Measurements from ENCODE around the gene CCDC30.
A peak's percentile ranks its signal among the peaks of the same experiment; 100 is the strongest.
"Not testable (repeated sequence)": the region's sequence is repeated elsewhere in the genome, so short reads cannot be mapped to it uniquely, and the experiment has no call there.

CCDC30 gene

GRCh38 chr1:42613803-42614131 lies 150.7 kb downstream of the CCDC30 start:
- DNase-seq (ENCODE audit: low read depth): no peak
- no peak overlapping the region for H3K4me3 ChIP-seq (ENCODE audit: low read depth, low read length)

GRCh38 chr1:42618866-42619265 lies 155.8 kb downstream of the CCDC30 start:
- no peak for DNase-seq (ENCODE audit: low read depth)
- no peak overlapping the region for H3K4me3 ChIP-seq (ENCODE audit: low read depth, low read length)

GRCh38 chr1:42620307-42620706 lies 157.2 kb downstream of the CCDC30 start:
- no peak overlapping the region for H3K4me3 ChIP-seq (ENCODE audit: low read depth, low read length)
- DNase-seq (ENCODE audit: low read depth): no peak

DNA sequence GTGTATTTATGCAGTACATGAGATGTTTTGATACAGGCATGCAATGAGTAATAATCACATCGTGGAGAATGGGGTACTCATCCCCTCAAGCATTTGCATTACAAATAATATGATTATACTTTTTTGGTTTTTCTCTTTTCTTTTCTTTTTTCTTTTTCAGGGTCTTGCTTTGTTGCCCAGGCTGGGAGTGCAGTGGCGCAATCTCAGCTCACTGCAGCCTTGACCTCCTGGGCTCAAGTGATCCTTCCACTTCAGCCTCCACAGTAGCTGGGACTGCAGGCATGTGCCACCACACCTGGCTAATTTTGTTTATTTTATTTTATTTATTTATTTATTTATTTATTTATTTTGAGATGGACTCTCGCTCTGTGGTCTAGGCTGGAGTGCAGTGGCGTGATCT lies 158.1 kb downstream of the CCDC30 start:
- not testable (repeated sequence) for H3K4me3 ChIP-seq (ENCODE audit: low read depth, low read length); DNase-seq (ENCODE audit: low read depth)

DNA sequence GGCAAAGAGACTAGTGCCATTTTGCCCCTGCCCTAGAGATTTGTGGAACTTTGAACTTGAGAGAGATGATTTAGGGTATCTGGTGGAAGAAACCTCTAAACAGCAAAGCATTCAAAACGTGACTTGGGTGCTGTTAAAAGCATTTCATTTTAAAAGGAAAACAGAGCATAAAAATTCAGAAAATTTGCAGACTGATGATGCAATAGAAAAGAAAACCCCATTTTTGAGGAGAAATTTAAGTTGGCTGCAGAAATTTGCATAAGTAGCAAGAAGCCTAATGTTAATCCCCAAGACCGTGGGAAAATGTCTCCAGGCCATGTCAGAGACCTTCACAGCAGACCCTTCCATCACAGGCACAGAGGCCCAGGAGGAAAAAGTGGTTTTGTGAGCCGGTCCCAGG lies 164.1 kb downstream of the CCDC30 start:
- not testable (repeated sequence) for H3K4me3 ChIP-seq (ENCODE audit: low read depth, low read length)

DNA sequence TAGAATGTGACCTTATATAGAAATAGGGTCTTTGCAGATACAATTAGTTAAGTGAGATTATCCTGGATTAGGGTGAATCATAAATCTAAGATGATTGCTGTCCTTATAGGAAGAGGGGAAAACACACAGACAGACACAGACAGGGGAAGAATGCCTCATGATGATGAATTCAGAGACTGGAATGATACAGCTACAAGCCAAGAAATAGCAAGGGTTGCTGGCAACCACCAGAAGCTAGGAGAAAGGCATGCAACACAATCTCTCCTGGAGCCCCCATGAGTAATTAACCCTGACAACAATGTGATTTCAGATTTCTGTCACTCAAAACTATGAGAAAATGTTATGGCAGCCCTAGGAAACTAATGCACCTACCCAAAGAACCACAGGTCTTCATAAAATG lies 176.0 kb downstream of the CCDC30 start:
- DNase-seq (ENCODE audit: low read depth): no peak
- H3K4me3 ChIP-seq (ENCODE audit: low read depth, low read length): no peak overlapping the region

More for the DNA sequence above, 164.1 kb downstream of the CCDC30 start:
- not testable (repeated sequence) for DNase-seq (ENCODE audit: low read depth)

- no peak overlapping the region for H3K4me3 ChIP-seq (ENCODE audit: low read depth, low read length)
- no peak for DNase-seq (ENCODE audit: low read depth)
Observed at GRCh38 chr1:42646056-42646455, 183.0 kb downstream of the CCDC30 start.

DNA sequence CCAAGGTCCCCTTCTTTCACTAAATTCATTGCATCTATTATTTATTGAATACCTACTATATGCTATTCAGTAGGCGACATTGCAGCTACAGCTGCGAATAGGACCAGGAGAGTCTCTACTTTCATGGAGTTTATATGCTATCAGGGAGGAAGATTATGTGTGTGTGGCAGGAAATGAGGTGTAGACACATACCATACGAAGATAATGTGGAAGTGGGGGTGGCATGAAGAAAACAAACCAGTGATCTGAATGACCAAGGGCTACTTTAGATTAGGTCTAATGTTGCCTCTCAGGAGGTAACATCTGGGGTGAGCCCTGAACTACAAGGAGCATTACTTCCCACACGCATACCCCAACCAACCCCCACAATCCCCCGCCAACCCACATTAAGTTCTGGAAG lies 194.1 kb downstream of the CCDC30 start:
- H3K4me3 ChIP-seq (ENCODE audit: low read depth, low read length): no peak overlapping the region
- no peak for DNase-seq (ENCODE audit: low read depth)

DNA sequence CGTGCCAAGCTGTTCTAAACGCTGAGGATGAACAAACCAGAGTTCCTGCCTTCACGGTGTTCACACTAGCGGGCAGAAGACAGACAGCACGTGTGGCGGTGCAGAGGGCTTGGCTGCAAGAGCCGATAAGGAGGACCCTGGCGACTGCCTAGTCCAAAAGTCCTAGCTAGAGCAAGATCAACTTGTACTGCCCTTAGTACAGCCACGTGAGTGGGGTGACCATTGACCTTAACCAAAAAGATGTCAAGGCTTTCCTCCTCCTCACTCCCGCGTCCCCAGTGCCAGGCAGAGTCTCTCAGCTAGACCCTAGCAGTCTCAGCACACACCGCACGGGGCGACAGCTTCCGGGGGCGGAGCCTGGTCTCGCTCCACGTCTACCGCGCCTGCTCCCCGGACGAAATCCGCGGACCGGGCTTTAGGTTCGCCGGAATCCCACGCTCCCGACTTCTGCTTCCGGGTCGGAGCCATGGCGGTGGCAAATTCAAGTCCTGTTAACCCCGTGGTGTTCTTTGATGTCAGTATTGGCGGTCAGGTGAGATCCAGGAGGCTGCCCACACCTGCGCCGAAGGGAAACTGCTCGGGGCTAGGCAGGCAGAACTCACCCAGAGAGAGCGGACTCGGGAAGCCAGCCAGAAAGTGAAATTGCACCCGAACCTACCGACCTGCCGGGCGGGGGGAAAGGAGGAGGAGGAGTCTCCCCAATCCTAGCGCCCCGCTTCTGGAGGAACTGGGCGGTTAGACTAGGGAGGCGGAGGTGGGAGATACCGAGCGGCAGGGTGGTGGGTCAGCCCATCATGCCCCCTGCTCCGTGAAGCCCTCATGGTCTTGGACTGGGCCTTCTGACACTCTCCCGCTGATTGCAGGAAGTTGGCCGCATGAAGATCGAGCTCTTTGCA lies 195.1 kb downstream of the CCDC30 start, which contains the start of gene PPIH:
TSS of gene PPIH (plus strand) at position 443 of the 896 bp plus-strand sequence. CDS start at position 467, 24 bp downstream.
- DNase-seq (ENCODE audit: low read depth): peak; percentile 67
- peak within 1 kb of the TSS; percentile 93 for H3K4me3 ChIP-seq (ENCODE audit: low read depth, low read length)

GRCh38 chr1:42658877-42659337 lies 195.8 kb downstream of the CCDC30 start:
- H3K4me3 ChIP-seq (ENCODE audit: low read depth, low read length): peak overlapping the region; percentile 93
- DNase-seq (ENCODE audit: low read depth): no peak

GRCh38 chr1:42660907-42661500 lies 197.9 kb downstream of the CCDC30 start:
- no peak overlapping the region for H3K4me3 ChIP-seq (ENCODE audit: low read depth, low read length)
- DNase-seq (ENCODE audit: low read depth): no peak

DNA sequence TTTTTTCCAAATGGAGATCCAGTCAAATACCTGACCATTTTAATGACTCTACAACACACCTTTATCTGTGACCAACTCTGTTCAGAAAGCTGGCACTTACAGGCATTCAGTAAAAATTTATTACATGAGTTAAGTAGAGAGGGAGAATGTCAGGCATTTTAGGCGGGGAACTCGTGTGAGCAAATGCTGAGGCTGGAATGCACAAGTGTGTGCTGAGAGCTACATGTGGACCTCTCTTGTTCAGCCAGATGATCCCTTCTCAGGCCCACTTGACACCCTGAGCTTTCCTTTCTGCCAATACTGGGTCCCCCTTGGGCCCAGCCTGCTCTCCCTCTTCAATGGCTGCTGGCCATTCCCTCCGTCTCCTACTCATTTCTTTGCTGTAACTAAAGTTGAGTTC lies 206.8 kb downstream of the CCDC30 start:
- no peak for DNase-seq (ENCODE audit: low read depth)

DNA sequence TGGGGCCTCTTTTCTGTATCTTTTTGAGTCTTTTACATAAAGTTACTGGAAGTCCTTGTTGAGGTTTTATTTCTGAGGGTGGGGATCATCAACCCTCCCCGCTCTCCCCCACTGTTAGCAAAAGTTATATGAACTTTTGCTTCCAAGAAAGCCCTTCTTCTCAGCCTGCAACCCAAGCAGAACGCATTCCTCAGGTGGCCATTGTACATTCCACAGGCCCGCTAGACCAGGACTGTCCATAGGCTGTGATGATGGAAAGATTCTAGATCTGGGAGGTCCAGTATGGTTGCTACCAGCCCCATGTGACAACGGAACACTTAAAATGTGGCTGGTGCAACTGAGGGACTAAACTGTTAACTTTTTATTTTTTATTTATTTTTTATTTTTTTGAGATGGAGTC lies 207.3 kb downstream of the CCDC30 start:
- no peak for DNase-seq (ENCODE audit: low read depth)
- no peak overlapping the region for H3K4me3 ChIP-seq (ENCODE audit: low read depth, low read length)

More for the DNA sequence above, 206.8 kb downstream of the CCDC30 start:
- H3K4me3 ChIP-seq (ENCODE audit: low read depth, low read length): no peak overlapping the region

DNA sequence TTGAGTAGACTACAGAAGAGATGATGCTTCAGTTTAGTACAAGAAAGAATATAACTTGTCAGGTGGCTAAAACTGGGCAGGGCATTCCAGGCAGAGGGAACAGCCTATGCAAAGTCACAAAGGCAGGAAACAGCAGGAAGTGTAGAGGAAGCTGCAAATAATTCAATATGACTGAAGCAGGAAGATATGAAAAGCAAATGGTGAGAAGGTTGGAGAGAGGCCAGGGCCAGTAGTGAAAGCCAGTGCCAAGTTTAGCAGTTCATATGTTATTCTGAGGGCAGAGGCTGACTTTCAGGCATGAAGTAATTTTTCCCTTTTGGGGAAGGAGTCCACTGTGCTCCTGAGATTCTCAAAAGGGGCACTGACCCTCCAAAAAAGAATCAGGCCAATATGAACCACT lies 211.1 kb downstream of the CCDC30 start:
- no peak for DNase-seq (ENCODE audit: low read depth)
- H3K4me3 ChIP-seq (ENCODE audit: low read depth, low read length): no peak overlapping the region

GRCh38 chr1:42674682-42675081 lies 211.6 kb downstream of the CCDC30 start:
- no peak overlapping the region for H3K4me3 ChIP-seq (ENCODE audit: low read depth, low read length)
- DNase-seq (ENCODE audit: low read depth): no peak

DNA sequence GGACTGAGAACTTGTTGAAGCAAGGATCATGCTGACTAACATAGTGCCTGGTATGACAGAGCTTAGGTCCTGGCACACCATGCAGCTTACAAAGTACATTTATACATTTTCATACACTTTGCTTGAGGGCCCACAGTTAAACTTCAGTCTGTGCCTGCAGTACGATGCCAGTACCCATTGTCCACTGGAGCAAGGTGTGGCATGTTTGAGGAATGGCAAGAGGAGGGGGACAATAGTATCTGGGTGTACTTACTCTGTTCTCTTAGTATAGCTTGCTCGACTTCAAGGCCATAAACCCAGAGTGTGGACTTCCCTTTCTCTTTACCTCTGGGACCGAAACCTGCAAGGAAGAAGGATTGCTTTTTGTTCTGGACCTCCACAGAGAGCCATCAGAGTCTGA lies 212.4 kb downstream of the CCDC30 start:
- no peak for DNase-seq (ENCODE audit: low read depth)
- no peak overlapping the region for H3K4me3 ChIP-seq (ENCODE audit: low read depth, low read length)

- no peak overlapping the region for H3K4me3 ChIP-seq (ENCODE audit: low read depth, low read length)
- no peak for DNase-seq (ENCODE audit: low read depth)
Observed at GRCh38 chr1:42676534-42677087, 213.5 kb downstream of the CCDC30 start.

- peak; percentile 31 for DNase-seq (ENCODE audit: low read depth)
- H3K4me3 ChIP-seq (ENCODE audit: low read depth, low read length): no peak overlapping the region
Observed at GRCh38 chr1:42679364-42679983, 216.4 kb downstream of the CCDC30 start.

DNA sequence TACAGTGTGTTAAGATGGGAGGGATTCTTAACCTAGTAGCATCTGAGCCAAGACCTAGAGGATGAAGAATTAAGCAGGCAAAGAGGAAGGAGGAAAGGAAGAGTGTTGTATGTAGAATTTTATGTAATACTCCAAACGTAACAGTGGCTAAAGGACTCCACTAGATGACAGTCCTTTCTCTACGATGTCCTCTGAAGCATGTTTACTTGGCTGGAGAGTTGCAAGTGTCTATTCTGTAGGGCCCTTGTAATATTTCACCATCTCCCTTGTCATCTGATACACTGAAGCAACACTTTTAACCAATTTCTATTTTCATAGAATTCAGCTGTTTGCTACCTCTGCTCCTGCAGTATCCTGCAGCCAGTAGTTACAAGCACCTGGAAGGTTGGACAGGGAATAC lies 217.0 kb downstream of the CCDC30 start:
- H3K4me3 ChIP-seq (ENCODE audit: low read depth, low read length): no peak overlapping the region

More for the DNA sequence above, 217.0 kb downstream of the CCDC30 start:
- no peak for DNase-seq (ENCODE audit: low read depth)

All from skeletal muscle cell (primary cell).